Activated effector memory CD4-positive, alpha-beta T cell treated with anti-CD3 and anti-CD28 coated beads, Interleukin-2, amount 50 U/mL, for 16 hours (primary cell): ENCODE results near the gene HNRNPA2B1.
"Not testable (repeated sequence)": the region's sequence is repeated elsewhere in the genome, so short reads cannot be mapped to it uniquely, and the experiment has no call there.

Experiments
- DNase-seq: peaks from one replicate; pipeline ENCODE4 v3.0.0-alpha.2; 2020

The HNRNPA2B1 gene

DNA sequence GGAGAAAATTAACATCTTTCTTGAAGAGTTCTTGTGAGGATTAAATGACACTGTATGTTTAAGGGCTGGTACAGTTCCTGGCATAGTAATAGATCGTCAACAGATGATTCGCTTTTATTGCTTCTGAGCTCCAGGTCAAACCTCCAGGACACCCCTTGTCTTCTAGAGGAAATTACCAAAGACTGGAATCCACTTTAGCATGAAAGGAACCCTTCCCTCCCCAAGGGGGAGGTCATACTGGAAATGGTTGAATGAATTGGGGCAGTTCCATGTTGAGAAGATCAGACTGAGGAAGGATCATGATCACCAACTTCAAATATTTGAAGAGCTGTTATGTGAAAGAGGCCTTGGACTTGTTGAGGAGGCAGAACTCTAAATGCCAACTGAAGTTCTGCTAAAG, 39.6 kb downstream of the HNRNPA2B1 start:
- no peak for DNase-seq

DNA sequence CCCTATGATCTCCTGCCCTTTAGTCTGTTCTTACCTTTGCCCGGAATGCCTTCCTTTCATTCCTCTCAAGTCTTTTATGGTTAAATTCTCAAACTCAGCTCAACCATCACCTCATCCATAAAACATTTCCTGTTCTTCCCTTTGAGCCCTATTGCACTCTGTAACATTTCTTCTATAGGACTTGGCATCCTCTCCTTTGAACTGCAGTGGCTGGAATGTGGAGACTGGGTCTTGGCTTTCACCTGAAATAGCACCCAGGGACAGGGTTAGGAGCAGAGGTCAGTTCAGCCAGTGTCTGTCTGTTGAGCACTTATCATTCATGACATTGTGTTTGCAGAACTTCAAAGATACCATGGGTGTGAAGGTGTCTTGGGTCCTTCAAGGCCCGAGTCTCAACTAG, 41.3 kb downstream of the HNRNPA2B1 start:
- no peak for DNase-seq

DNA sequence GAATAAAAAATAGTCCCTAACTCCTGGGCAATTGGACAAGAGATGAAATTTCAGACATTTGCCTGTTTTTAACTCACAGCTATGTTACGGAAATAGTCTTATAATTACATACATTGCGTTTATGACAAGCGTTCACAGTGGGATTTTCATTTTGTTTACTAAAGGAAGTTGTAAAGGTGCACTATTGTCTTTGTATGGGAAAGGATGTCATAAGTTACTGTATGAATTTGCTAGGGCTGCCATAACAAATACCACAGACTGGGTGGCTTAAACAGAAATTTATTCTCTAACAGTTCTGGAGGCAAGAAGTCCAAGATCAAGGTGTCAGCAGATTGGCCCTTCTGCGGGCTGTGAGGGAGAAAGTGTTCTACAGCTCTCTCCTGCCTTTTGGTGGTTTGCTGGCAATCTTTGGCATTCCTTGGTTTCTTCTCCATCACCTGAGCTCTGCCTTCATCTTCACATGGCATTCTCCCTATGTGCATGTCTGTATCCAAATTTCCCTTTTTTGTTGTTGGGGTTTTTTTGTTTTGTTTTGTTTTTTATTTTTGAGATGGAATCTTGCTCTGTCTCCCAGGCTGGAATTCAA, 42.9 kb downstream of the HNRNPA2B1 start:
- no peak for DNase-seq

DNA sequence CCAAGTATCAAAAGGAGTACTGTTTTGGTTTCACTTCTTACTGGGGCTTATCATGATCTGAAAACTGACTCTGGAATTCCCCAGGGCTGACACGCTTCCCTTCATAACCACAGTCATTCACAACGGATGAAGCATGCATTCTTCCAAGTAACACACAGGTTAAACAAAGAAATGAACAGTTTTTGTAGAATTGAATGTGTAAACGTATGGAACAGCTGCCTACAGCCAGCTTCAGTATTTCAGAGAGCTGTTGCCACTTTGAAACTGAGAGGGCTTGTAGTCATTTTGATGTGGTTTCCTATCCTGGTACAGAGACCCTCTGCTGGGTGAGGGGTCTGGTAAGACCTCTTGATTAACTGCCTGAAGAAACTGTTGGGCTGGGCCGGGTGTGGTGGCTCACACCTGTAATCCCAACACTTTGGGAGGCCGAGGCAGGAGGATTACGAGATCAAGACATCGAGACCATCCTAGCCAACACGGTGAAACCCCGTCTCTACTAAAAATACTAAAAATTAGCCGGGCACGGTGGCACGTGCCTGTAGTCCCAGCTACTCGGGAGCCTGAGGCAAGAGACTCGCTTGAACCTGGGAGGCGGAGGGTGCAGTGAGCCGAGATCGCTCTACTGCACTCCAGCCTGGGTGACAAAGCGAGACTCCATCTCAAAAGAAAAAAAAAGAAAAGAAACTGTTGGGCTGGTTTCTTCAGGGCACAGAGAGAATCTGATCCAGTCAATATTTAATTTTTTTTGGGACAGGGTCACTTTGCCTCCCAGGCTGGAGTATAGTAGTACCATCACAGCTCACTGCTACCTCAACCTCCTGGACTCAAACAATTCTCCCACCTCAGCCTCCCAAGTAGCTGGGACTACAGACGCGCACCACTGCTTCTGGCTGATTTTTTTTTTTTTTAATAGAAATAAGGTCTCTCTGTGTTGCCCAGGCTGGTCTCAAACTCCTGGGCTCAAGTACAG, 43.8 kb downstream of the HNRNPA2B1 start:
- peak; percentile 86 for DNase-seq

DNA sequence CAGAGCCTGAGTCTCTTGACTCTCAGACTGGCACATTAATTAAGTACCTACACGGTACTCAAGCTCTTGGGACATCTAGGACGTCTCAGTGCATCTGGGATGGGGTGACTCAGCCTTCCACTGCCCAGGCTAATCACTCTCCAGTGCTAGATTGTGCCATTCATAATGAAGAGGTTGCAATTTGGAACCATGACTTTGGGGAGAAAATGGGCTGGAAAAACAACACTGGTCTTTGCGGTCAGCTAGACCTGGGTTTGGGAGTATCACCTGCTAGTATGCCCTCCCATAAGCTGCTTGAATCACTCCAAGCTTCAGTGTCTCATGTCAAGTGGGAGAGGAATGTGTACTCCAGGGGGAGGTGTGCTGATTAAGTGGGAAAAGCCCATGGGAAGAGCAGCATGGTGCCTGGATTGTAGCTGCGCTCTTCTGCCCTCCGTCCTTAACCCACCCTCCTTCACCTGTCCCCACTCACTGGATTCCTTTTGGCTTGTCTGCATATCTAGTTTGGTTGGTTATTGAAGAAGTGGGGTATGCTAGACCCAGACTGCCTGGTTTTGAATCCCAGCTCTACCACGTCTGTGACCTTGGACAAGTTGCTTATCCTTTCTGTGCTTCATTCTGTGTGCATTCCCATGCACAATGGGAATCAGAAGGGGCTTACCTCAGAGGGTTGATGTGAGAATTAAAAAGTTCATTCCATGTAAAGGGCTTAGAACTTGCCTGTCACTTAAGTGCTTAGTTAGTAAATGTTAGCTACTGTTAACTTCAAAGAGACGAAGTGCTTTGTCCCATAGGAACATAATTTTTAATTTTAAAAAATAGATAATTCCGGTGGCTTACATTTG, 44.8 kb downstream of the HNRNPA2B1 start:
- DNase-seq, result no peak

DNA sequence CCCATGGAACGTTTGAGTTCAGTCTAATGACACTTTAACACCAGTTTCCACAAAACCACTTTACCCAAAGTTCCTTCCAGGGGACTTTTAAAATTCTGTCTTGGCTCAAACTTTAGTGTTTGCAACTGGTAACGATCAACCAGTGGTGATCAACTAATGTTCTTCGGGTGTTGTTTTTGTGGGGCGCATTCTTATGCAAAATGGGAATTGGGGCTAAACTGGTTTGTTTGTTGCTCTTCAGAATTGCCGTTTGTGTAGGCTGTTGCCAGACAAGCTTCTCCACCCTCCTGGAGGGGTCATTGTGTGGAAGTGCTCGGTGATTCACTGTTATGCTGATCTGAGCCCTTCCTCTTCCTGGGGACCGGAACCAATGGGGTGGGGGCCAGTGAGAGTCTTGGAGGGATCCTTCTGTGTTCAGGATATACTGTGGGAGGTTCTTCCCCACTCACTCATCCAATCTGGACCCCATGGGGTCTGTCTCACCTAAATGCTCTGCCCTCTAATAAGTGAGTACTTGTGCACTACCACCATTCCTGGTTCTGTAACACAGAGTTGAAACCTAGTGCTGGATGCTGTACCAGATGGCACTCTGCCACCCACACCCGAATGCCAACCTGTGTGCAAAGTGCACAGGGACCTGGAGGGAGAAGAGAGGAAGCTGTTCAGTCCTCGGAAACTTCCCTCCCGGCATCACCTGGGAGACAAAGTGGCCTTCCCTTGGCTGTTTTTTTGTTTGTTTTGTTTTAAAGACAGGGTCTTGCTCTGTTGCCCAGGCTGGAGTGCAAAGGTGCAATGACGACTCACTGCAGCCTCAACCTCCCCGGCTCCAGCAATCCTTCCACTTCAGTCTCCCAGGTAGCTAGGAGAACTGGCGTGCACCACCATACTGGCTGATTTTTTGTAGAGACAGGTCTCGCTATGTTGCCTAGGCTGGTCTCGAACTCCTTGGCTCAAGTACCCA, 46.4 kb downstream of the HNRNPA2B1 start:
- peak; percentile 76 for DNase-seq

DNA sequence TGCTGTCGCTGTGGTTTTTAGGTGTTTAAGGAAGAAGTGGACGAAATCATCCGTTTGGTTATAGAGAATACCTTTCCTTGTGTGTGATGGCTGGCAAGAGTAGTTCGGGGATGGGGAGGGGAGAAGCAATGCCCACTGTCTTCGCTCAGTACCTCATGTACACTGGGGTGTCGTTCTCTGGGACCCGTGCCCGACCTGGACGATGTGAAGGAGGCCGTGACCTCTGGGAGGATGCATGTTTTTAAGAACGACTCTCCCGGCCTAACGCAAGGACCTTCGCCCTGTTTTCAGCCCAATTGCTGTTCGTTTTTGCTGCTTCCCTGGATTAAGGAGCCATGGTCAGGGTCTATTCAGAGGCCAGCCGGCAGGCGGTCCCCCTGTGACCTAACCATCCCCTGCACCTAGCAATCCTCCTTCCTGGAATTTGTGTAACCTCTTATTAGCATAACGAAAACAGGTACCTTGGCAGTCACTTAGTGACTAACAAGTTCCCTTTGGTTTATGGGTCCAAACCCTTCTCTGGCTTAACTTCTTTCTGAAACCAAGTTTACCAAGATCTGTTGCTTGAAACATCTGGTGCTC, 47.2 kb downstream of the HNRNPA2B1 start:
- DNase-seq, result peak; percentile 76

DNA sequence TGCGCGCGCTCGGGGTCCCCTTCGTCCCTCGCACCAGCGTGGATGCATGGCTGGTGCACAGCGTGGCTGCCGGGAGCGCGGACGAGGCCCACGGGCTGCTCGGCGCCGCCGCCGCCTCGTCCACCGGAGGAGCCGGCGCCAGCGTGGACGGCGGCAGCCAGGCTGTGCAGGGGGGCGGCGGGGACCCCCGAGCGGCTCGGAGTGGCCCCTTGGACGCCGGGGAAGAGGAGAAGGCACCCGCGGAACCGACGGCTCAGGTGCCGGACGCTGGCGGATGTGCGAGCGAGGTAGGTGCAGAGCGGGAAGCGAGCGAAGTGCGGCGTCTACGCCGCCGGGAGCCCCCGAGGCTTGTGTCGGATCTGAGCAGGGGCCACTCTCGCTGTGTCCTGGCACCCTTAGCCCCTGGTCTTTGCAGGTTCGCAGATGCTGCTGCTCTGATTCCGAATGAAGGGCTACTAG, 47.7 kb downstream of the HNRNPA2B1 start:
- peak; percentile 79 for DNase-seq

DNA sequence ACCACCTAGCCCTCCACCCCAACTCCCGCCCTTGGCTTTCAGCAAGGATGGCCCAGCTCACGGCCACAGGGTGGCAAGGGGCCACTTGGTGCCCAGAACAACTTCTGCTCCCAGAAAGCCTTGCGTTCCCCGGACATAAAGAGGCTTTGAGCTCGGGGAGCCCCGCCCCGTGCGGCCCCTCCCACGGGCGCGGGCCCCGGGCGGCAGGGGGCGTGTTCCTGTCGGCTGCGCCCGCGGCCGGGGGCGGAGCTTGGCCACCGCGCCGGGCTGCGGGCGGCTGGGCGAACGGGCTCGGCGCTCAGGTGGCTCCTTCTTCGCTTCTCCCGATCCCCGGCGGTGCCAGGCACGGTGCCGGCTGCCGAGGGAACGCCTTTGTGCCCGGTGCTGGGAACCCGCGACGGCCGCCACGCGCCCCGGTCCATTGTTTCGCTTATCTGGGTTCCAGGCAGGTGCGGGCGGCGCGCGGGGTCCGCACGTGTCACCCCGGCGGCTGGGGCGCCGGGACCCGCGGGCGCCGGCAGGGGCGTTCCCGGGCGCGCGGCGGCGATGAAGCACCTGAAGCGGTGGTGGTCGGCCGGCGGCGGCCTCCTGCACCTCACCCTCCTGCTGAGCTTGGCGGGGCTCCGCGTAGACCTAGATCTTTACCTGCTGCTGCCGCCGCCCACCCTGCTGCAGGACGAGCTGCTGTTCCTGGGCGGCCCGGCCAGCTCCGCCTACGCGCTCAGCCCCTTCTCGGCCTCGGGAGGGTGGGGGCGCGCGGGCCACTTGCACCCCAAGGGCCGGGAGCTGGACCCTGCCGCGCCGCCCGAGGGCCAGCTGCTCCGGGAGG, 48.4 kb downstream of the HNRNPA2B1 start, which contains the start of gene NFE2L3:
Gene NFE2L3, plus strand, starts transcription at position 246 of the 829 bp plus-strand sequence. Its CDS starts 301 bp downstream, at position 547.
- DNase-seq, result peak; percentile 94

DNA sequence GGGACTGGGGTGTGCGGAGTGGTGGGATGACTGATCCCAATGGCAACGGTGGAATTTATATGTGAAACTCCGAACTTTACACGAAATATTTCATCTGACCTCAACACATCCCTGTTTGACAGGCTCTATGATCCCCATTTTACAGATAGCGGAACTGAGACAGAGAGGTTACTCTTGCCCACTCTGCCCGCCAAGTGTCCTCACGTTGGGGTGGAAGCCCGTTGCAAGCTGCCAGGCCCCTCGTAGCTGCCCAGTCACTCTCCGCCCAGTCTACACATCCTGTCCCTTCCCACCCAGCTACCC, 48.9 kb downstream of the HNRNPA2B1 start:
- DNase-seq, result no peak

DNA sequence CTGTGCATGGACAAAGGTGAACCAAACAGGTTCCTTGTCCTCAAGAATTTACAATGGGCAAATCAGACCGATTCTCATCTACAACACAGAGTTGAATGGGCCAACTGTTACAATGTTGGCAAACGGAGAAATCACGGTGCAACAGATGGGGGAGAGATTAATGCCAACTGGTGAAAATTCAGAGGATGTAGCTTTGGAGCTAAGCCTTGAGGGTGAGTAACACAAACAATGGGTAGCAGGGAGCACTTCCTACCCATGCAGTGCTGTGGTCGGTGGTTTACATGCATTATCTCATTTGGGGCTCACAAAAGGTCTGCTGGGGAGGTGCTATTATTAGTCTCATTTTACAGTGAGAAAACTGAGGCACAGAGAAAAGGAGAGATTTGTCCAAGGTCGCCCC, 49.5 kb downstream of the HNRNPA2B1 start:
- DNase-seq, result no peak

DNA sequence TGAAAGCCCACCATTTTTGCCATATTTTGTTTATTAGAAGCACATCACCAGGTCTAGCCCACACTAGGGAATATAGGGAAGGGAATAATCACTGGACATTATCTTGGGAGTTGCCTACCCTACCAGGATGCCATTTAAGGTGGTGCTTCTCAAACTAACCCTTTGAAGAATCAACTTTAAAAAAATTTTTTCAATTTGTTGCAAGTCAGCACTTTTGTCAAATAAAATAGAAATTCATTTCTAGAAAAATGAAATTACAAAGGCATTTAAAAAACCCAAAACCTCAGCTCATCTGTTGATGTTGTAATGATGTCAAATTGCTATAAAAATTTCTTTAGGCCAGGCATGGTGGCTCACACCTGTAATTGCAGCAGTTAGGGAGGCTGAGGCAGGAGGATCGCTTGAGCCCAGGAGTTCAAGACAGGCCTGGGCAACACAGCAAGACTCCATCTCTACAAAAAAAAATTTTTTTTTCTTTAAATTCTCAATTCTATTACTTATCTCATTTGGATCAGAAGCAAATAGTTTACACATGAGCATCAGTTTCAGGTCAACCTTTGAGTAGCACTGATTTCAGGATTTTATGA, 51.1 kb downstream of the HNRNPA2B1 start:
- no peak for DNase-seq

DNA sequence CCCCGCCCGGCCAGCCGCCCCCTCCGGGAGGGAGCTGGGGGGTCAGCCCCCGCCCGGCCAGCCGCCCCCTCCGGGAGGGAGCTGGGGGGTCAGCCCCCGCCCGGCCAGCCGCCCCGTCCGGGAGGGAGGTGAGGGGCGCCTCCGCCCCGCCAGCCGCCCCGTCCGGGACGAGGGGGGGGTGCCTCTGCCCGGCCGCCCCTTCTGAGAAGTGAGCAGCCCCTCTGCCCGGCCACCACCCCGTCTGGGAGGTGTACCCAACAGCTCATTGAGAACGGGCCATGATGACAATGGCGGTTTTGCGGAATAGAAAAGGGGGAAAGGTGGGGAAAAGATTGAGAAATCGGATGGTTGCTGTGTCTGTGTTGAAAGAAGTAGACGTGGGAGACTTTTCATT, 52.2 kb downstream of the HNRNPA2B1 start:
- not testable (repeated sequence) for DNase-seq

DNA sequence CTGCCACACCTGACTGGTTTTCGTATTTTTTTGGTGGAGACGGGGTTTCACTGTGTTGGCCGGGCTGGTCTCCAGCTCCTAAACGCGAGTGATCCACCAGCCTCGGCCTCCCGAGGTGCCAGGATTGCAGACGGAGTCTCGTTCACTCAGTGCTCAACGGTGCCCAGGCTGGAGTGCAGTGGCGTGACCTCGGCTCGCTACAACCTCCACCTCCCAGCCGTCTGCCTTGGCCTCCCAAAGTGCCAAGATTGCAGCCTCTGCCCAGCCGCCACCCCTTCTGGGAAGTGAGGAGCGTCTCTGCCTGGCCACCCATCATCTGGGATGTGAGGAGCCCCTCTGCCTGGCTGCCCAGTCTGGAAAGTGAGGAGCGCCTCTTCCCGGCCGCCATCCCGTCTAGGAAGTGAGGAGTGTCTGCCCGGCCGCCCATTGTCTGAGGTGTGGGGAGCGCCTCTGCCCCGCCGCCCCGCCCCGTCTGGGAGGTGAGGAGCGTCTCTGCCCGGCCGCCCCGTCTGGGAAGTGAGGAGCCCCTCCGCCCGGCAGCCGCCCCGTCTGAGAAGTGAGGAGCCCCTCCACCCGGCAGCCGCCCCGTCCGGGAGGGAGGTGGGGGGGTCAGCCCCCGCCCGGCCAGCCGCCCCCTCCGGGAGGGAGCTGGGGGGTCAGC, 52.8 kb downstream of the HNRNPA2B1 start:
- DNase-seq, result not testable (repeated sequence)

DNA sequence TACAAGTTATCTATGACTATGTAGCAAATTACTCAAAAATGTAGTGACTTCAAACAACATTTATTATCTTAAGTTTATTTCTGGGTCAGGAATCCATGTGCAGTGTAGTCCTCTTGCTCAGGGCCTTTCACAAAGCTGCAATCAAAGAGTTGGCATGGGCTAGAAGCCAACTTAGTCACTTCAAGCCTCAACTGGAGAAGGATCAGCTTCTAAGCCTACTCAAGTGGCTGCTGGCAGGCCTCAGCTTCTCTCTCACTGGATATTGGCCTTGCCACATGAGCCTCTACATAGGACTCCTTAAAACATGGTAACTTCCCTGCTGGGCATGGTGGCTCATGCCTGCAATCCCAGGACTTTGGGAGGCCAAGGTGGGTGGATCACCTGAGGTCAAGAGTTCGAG, 53.5 kb downstream of the HNRNPA2B1 start:
- DNase-seq, result no peak

DNA sequence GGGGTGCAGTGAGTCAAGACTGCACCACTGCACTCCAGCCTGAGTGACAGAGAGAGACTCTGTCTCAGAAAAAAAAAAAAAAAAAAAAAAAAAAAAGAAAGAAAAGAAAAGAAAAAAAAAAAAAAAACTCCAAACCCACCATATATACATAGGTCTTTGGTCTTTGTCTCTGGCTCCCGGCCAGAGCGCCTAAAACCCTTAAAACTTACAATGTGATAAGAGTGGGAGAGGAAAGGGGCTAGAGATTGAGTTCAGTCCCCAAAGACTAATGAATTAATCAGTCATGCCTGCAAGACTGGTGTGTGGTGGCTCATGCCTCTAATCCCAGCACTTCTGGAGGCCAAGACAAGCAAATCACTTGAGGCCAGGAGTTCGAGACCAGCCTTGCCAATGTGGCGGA, 55.3 kb downstream of the HNRNPA2B1 start:
- no peak for DNase-seq

DNA sequence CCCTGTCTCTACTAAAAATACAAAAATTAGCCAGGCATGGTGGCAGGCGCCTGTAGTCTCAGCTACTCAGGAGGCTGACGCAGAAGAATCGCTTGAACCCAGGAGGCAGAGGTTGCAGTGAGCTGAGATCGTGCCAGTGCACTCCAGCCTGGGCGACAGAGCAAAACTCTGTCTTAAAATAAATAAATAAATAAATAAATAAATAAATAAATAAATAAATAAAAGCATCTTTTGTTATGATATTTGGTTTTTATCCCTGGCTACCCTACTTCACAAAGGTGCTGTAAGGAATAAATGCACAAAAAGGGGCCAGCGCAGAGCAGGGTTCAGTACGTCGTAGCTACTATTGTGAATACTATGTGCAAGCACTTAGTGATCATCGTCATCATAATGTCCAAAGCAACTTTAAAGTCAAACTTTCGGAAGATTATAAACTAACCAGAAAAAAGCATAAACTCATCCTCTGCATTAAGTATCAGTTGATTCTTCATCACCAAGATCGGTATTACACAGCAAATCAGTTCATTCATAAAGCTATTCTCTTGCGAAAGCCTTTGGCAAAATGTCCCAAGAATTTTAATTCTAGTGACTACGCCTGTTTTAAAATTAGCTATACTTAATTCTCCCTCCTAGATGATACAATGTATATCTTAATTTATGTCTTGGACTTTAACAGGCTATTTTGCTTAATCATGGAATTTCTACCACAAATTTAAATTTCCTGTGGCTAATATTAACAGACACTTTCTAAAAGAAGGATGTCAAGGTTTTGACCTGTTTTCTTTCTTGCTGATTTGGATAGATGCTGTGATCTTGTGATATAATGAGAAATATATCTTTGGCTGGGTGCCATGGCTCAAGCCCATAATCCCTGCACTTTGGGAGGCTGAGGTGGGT, 56.1 kb downstream of the HNRNPA2B1 start:
- no peak for DNase-seq

DNA sequence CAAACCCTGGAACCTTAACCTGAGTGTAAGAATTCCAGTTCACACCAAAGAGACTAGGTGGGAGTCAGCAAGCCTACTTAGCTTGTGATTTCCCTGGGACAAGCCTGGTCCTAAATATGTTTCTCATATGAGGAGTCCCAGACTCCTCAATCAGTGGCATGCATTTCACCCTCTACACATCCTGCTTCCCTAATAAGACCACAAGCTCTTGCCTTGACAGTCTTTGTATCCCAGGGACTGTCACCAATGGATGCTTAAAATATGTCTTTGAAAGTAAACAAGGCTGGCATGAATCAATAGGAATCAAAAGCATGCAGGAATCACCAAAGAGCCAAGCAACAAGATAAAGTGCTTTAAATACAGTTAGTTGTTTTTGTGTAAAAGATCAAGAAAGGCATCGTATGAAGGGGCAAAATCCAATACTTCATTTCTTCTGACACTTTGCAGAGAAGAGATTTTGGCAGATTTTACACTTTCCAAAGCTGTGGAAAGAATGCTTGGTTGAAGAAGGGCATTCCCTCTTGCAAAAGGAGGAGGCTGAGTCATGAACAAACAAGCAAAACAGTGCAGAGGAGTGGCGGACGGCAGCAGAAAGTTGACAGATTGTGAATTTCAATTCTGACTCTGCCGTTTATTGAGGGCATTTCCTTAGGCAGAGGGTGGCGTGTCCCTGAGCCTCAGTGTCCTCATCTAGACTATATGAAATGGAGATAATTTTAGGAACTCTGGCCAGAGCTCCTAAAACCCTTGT, 57.1 kb downstream of the HNRNPA2B1 start:
- DNase-seq, result no peak
